HepG2 (cell line): ENCODE measurements around the gene ADPRHL1. TPM values are rescaled to one million over a fixed set of nuclear protein-coding genes. Genes with fewer than 3 reads are reported as not detected.

Experiments
- ATAC-seq: fragments of 200-7000 bp; cut with Tn5 transposase; 3 replicates; pipeline ENCODE4 v1.9.1; 2020; ENCODE audit warnings: mild to moderate bottlenecking, moderate library complexity
- BruUV-seq: library from RNA; stranded (reverse); fragments of 400-500 nt; replicated peaks from 2 replicates; lab custom pipeline; 2021; lab: Mats Ljungman, UMichigan
- CTCF ChIA-PET: fragments of 300-600 bp; formaldehyde crosslinking; extraction: SDS; loops from one replicate; lab custom pipeline; 2021; ENCODE audit warnings: low total read pairs, inconsistent platforms, low intra/inter-chr PET ratio; lab: Yijun Ruan, JAX
- POLR2A ChIA-PET: fragments of 350-600 bp; sonication (Branson Sonifier 250); formaldehyde crosslinking; loops from one replicate; lab custom pipeline; 2020; ENCODE audit warnings: antibody characterized with exemption, inconsistent platforms; lab: Yijun Ruan, JAX
- DNase-seq: peaks from one replicate; pipeline ENCODE4 v3.0.0-alpha.2; 2015; ENCODE audit warnings: low spot score
- FAIRE-seq: peaks from 3 replicates; lab custom pipeline; 2011; peaks lifted over from hg19 to GRCh38; lab: Jason Lieb, UNC
- H2AFZ ChIP-seq: one replicate; pipeline ENCODE4 v1.6.1; 2011; ENCODE audit warnings: low read length, inconsistent platforms
- H3K27ac ChIP-seq: fragments of 300-600 bp; 3 replicates; pipeline ENCODE4 v1.8.0; 2011; ENCODE audit warnings: mixed run types, mild to moderate bottlenecking, mixed read lengths, low read length, inconsistent platforms; ENCODE audit not compliant: insufficient read depth; ENCODE audit errors: extremely low read length
- H3K27me3 ChIP-seq, 2 experiments: fragments of 200-600 bp in 1 of 2; 2 replicates in 1 of 2; 3 replicates in 1 of 2; pipeline versions ENCODE4 v1.6.0 to v1.8.0; 2011; ENCODE audit warnings: low read length in 2 of 2, mild to moderate bottlenecking in 2 of 2, moderate library complexity in 2 of 2, inconsistent platforms in 1 of 2; ENCODE audit not compliant: insufficient read depth in 2 of 2, control insufficient read depth in 1 of 2
- H3K36me3 ChIP-seq, 2 experiments: fragments of 200-600 bp in 1 of 2; replicated peaks in 1 of 2; 2 replicates in 1 of 2; 3 replicates in 1 of 2; pipeline versions ENCODE4 v1.5.1 to v1.8.0; 2011; ENCODE audit warnings: low read length in 2 of 2, inconsistent platforms in 1 of 2; ENCODE audit not compliant: insufficient read depth in 2 of 2, control insufficient read depth in 1 of 2
- H3K4me1 ChIP-seq: 2 replicates; pipeline ENCODE4 v1.5.1; 2012; ENCODE audit warnings: low read length, inconsistent platforms; ENCODE audit not compliant: insufficient read depth
- H3K4me2 ChIP-seq: 2 replicates; pipeline ENCODE4 v1.6.0; 2011; ENCODE audit warnings: low read depth, low read length, inconsistent platforms
- H3K4me3 ChIP-seq, 3 experiments: fragments of 200-600 bp in 1 of 3; sonication (generic), shearing (Covaris generic) in 1 of 3; replicated peaks in 1 of 3; 2 replicates each; pipeline ENCODE4 v1.5.1; 2011 to 2016; ENCODE audit warnings: low read length in 3 of 3, inconsistent platforms in 2 of 3, low read depth in 2 of 3, mild to moderate bottlenecking in 2 of 3, control low read depth in 1 of 3, mixed read lengths in 1 of 3; ENCODE audit not compliant: insufficient read depth in 1 of 3
- H3K79me2 ChIP-seq: one replicate; pipeline ENCODE4 v1.6.1; 2011; ENCODE audit warnings: low read length, inconsistent platforms; ENCODE audit not compliant: insufficient read depth
- H3K9ac ChIP-seq: 2 replicates; pipeline ENCODE4 v1.6.0; 2011; ENCODE audit warnings: mild to moderate bottlenecking, low read depth, low read length, inconsistent platforms; ENCODE audit not compliant: insufficient read depth
- H3K9me3 ChIP-seq: 2 replicates; pipeline ENCODE4 v1.5.1; 2012; ENCODE audit warnings: mild to moderate bottlenecking, low read length
- H4K20me1 ChIP-seq: 2 replicates; pipeline ENCODE4 v1.6.0; 2011; ENCODE audit warnings: inconsistent platforms, mild to moderate bottlenecking, low read length, moderate library complexity; ENCODE audit not compliant: insufficient read depth
- ARNT ChIP-seq: fragments of 450-650 bp; IDR thresholded peaks from 2 replicates; pipeline ENCODE4 v1.6.1; 2017
- CEBPB ChIP-seq: IDR thresholded peaks from 2 replicates; pipeline ENCODE4 v1.6.1; 2011; ENCODE audit warnings: low read depth, low read length, improper control_type of control experiment, borderline replicate concordance
- JUND ChIP-seq: sonication (generic); formaldehyde crosslinking; IDR thresholded peaks from 2 replicates; pipeline ENCODE4 v1.8.0; 2022; ENCODE audit warnings: mild to moderate bottlenecking, missing genetic modification reagents
- MZF1 ChIP-seq: sonication (generic); formaldehyde crosslinking; IDR thresholded peaks from 2 replicates; pipeline ENCODE4 v1.8.1; 2023; ENCODE audit warnings: mild to moderate bottlenecking, missing genetic modification reagents, borderline replicate concordance
- NFE2L1 ChIP-seq: sonication (generic); formaldehyde crosslinking; IDR thresholded peaks from 2 replicates; pipeline ENCODE4 v1.4.0; 2020; ENCODE audit warnings: missing genetic modification reagents, mild to moderate bottlenecking, borderline replicate concordance
- NFYB ChIP-seq: sonication (generic); formaldehyde crosslinking; IDR thresholded peaks from 2 replicates; pipeline ENCODE4 v1.4.0; 2020; ENCODE audit warnings: missing genetic modification reagents
- NR2F1 ChIP-seq, 2 experiments: fragments of 450-650 bp in 1 of 2; formaldehyde crosslinking in 1 of 2; IDR thresholded peaks; 2 replicates each; pipeline versions ENCODE4 v1.5.0 to v1.6.1; 2016 to 2020; ENCODE audit warnings: mild to moderate bottlenecking in 1 of 2, missing compliant biosample characterization in 1 of 2, missing genetic modification reagents in 1 of 2, moderate library complexity in 1 of 2
- RBFOX2 ChIP-seq: fragments of 200-400 bp; formaldehyde crosslinking; IDR thresholded peaks from 2 replicates; pipeline ENCODE4 v1.6.1; 2017; ENCODE audit warnings: low read depth, mild to moderate bottlenecking, low read length
- TBX2 ChIP-seq: sonication (generic); formaldehyde crosslinking; IDR thresholded peaks from 2 replicates; pipeline ENCODE4 v1.5.0; 2020; ENCODE audit warnings: missing genetic modification reagents, mild to moderate bottlenecking, borderline replicate concordance
- TMF1 ChIP-seq: sonication (generic); formaldehyde crosslinking; IDR thresholded peaks from 2 replicates; pipeline ENCODE4 v1.8.1; 2022; ENCODE audit warnings: low read depth, missing genetic modification reagents
- ZFP1 ChIP-seq: IDR thresholded peaks from 2 replicates; pipeline ENCODE4 v1.6.1; 2016
- ZNF460 ChIP-seq: sonication (generic); formaldehyde crosslinking; IDR thresholded peaks from 2 replicates; pipeline ENCODE4 v1.5.1; 2020; ENCODE audit warnings: missing genetic modification reagents, mild to moderate bottlenecking, borderline replicate concordance
- WGBS: methylation state at CpG from one replicate; pipeline ENCODE4 v1.1.6; 2017; ENCODE audit warnings: low lambda C conversion rate; 5-methylcytosine and 5-hydroxymethylcytosine counted together
- in situ Hi-C: cut with HindIII; loops from 2 replicates; pipeline ENCODE4 v1.10.0; 2017; ENCODE audit warnings: low pct_unique_long_range_greater_than_20kb; ENCODE audit not compliant: extremely low pct_ligation_motif_present
- intact Hi-C: fragments of 100-400 bp; cut with micrococcal nuclease; formaldehyde crosslinking; loops from one replicate; pipeline ENCODE4 v1.10.0; 2022; ENCODE audit not compliant: unreplicated experiment
- polyA plus RNA-seq, 8 experiments: library from polyadenylated mRNA; depleted of rRNA in 3 of 8; stranded (reverse) in 7 of 8; unstranded in 1 of 8; fragments of >200 nt; fragmentation: Illumina TruSeq in 4 of 8; extraction: Trizol in 4 of 8; gene quantifications; 2 replicates each; pipeline versions ENCODE4 v1.2.1 to v1.2.3, GENCODE V29; 2011 to 2016; ENCODE audit warnings: low read depth in 4 of 8, missing spikeins in 1 of 8, mixed read lengths in 1 of 8; ENCODE audit not compliant: insufficient read depth in 1 of 8
- total RNA-seq, 5 experiments: library from RNA; depleted of rRNA; stranded (reverse); fragments of >200 nt; fragmentation: Illumina TruSeq; extraction: Trizol; gene quantifications; 2 replicates each; pipeline ENCODE4 v1.2.3, GENCODE V29; 2016; ENCODE audit warnings: low read depth in 1 of 5
- TF ChIP-seq, protein P1 (sequence below): sonication (generic); formaldehyde crosslinking; conservative IDR thresholded peaks from 2 replicates; pipeline ENCODE4 v1.8.1; 2023; ENCODE audit warnings: missing genetic modification reagents

The ADPRHL1 gene
- total and polyA plus RNA-seq, 2 of the 13 experiments (the other 11 are each of a cell fraction or from before 2014, with no cell fraction given): 0.34 to 0.40 TPM

DNA sequence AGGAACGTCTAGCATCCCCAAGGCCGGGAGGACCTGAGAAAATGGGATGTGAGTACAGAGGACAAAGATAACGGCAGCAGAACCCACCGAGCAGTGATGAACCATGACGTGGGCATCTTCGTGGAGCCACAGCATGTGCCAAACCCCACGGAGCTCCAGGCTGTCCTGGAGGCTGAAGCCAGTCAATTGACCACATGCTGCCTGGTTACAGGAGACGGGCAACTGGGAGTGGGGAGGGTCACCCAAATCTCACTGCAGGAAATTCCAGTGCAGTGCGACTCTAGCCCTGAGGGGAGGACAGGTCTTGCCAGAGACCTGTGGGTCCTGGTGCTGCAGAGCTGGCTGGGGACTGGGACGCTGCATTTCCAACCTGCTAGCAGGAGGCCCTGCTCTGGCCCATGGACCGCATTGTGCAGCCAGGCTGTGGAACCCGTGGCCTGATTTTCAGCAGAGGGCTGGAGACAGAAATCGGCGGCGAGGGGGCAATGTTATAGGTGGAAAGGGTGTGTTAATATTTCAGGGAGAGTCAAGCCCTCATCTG, 86.2 kb downstream of the ADPRHL1 start:
- Histone ChIP-seq H3K9me3 (no peaks in the 10 kb centered on the region), H4K20me1 (peaks cover 8% of the 10 kb centered on the region; the same call in 1 of the 2 replicates), H3K9ac (no peak overlapping the region), H2AFZ (no peak overlapping the region), H3K27ac (no peak overlapping the region), H3K4me3 (no peak overlapping the region), H3K4me2 (no peak overlapping the region), H3K4me1 (peaks cover 34% of the 10 kb centered on the region), H3K27me3 (peaks cover 6 to 24% of the 10 kb centered on the region in 2 experiments; a peak in 4 of 5 replicates), H3K36me3 (no peaks in the 10 kb centered on the region)
- ChIA-PET POLR2A (no interaction called here), CTCF (no interaction called here)
- no TSS peak for BruUV-seq
- DNase-seq (no peak), FAIRE-seq (no peak)
- intact Hi-C loops: no loop called here
- whole genome bisulfite sequencing: 48% methylated on average over 12 of the region's 15 CpGs
- TF ChIP-seq TBX2 (CRISPR knock-in tag) (no peak), MZF1 (no peak), CEBPB (no peak), NFYB (CRISPR knock-in tag) (no peak), JUND (CRISPR knock-in tag) (no peak), ZNF460 (CRISPR knock-in tag) (no peak), NFE2L1 (CRISPR knock-in tag) (no peak), RBFOX2 (no peak), NR2F1 (CRISPR knock-in tag; IDR thresholded peaks at IDR 0.05) (no peak), ARNT (no peak), ZFP1 (no peak), TMF1 (CRISPR knock-in tag) (no peak)
- TF ChIP-seq, protein P1, sequence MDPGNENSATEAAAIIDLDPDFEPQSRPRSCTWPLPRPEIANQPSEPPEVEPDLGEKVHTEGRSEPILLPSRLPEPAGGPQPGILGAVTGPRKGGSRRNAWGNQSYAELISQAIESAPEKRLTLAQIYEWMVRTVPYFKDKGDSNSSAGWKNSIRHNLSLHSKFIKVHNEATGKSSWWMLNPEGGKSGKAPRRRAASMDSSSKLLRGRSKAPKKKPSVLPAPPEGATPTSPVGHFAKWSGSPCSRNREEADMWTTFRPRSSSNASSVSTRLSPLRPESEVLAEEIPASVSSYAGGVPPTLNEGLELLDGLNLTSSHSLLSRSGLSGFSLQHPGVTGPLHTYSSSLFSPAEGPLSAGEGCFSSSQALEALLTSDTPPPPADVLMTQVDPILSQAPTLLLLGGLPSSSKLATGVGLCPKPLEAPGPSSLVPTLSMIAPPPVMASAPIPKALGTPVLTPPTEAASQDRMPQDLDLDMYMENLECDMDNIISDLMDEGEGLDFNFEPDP (CRISPR knock-in tag): no peak
- TF ChIP-seq, all 625 proteins: peak for 0
- H3K79me2 ChIP-seq: peaks cover 8% of the 10 kb centered on the region
- peak; percentile 6; the same call in 1 of the 3 replicates for ATAC-seq
- in situ Hi-C loops: no loop called here
